ENCODE results near the gene LRRC4C. TPM values are rescaled to one million over a fixed set of nuclear protein-coding genes. Genes with fewer than 3 reads are reported as not detected.

The LRRC4C gene
- total and polyA plus RNA-seq, 12 donors = 0.15 to 0.93 (median 0.40) TPM

DNA sequence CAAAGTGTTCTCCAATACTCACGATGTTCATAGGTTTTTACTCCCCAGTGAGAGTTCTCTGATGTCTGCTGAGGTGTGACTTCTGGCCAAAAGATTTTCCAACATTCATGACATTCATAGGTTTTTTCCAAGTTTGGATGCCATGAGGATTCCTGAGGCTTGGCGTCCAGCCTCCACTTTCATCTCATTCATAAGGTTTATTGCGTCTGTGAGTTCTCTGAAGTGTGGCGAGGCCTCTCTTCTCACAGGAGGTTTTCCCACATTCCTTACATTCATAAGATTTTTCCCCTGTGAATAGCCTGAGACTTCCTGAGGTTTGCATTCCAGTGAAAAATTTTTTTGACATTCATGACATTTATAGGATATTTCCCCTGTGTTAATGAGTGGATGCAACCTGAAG lies 1014.1 kb downstream of the LRRC4C start:
- Histone ChIP-seq H3K27me3 (no peaks in the 10 kb centered on the region), H3K9me3 (peaks cover 0 to 62% (median 7%) of the 10 kb centered on the region in 11 donors), H3K4me1 (no peaks in the 10 kb centered on the region), H3K36me3 (no peaks in the 10 kb centered on the region), H3K27ac (no peak overlapping the region), H3K4me3 (no peak overlapping the region)
- DNase-seq (no peak), ATAC-seq (no peak)
- intact Hi-C loops (cut with DNase I) = no loop called here
- TF ChIP-seq, protein P1, sequence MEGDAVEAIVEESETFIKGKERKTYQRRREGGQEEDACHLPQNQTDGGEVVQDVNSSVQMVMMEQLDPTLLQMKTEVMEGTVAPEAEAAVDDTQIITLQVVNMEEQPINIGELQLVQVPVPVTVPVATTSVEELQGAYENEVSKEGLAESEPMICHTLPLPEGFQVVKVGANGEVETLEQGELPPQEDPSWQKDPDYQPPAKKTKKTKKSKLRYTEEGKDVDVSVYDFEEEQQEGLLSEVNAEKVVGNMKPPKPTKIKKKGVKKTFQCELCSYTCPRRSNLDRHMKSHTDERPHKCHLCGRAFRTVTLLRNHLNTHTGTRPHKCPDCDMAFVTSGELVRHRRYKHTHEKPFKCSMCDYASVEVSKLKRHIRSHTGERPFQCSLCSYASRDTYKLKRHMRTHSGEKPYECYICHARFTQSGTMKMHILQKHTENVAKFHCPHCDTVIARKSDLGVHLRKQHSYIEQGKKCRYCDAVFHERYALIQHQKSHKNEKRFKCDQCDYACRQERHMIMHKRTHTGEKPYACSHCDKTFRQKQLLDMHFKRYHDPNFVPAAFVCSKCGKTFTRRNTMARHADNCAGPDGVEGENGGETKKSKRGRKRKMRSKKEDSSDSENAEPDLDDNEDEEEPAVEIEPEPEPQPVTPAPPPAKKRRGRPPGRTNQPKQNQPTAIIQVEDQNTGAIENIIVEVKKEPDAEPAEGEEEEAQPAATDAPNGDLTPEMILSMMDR (IDR thresholded peaks at IDR 0.05) = no peak
- WGBS, 2 donors = 70 to 73% methylated on average over 4 of the region's 4 CpGs

DNA sequence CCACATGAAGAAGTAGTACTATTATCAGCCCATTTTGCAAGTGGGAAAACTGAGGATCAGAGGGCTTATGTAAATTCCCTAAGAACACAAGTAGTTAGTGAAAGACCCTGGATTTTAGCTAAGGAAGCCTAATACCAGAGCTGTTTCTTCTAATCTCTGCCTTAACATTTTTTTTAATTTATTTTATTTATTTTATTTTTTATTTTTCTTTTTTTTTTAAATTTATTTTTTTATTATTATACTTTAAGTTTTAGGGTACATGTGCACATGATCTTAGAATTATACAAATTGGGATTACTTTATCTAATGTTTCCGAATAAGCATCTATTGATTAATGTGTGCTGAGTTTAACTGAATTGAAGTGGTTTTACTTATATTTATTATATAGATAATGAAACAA lies 1015.3 kb downstream of the LRRC4C start:
- 83 to 90% methylated on average over 1 of the region's 1 CpG for WGBS, 2 donors
- Histone ChIP-seq H3K36me3 (no peaks in the 10 kb centered on the region), H3K4me1 (no peaks in the 10 kb centered on the region), H3K27me3 (no peaks in the 10 kb centered on the region), H3K4me3 (no peak overlapping the region), H3K27ac (no peak overlapping the region), H3K9me3 (peaks cover 0 to 58% (median 7%) of the 10 kb centered on the region in 11 donors)
- ATAC-seq = no peak
- intact Hi-C loops (cut with DNase I) = no loop called here
- TF ChIP-seq, protein P1 (IDR thresholded peaks at IDR 0.05) = no peak
- DNase-seq = no peak

DNA sequence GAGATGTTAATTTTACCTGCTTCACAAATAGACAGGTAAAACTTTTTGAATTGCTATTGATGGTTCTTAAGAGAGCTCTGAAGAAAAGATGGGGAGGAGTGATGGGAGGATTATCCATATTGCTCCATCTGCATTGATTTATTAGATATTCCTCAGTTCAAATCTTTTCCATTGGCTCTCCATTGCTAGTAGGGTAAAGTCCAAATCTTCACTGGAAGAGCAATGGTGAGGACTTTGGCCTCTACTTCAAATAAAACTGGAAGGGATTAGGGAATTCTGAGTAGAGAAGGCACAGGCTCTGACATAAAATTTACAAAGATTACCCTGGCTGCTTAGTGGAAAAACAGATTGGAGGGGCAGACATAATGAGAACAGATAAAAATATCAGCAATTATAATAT lies 1024.1 kb downstream of the LRRC4C start:
- TF ChIP-seq, protein P1 (IDR thresholded peaks at IDR 0.05) = no peak
- DNase-seq = no peak
- peaks cover 0 to 12% (median 0%) of the 10 kb centered on the region in 11 donors for H3K9me3 ChIP-seq
- no peak for ATAC-seq
- H3K27me3 ChIP-seq = no peaks in the 10 kb centered on the region
- H3K27ac ChIP-seq = no peak overlapping the region
- no peak overlapping the region for H3K4me3 ChIP-seq
- H3K36me3 ChIP-seq = no peaks in the 10 kb centered on the region
- no peaks in the 10 kb centered on the region for H3K4me1 ChIP-seq
- intact Hi-C loops (cut with DNase I) = no loop called here

DNA sequence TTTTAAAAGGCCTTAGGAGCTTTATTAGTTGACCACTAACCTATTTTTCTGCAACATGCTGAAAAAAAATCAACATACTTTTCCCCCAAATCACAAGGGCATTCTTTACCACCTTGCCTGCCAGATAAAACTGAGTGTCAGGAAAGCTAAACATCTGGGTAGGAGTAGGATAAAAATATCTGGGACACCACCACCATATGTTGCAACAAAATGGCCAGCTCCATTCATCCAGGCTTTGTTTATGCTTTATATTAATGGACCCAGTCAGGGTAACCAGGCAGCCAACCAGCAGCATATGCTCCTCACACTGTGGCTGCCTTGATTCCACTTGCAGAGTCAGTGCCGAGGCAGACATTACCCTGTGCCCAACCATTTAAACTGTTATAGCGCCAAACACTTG lies 1024.5 kb downstream of the LRRC4C start:
- DNase-seq = no peak
- no peak overlapping the region for H3K27ac ChIP-seq

More for the DNA sequence above, 1024.5 kb downstream of the LRRC4C start:
- intact Hi-C loops (cut with DNase I) = no loop called here
- Histone ChIP-seq H3K27me3 (no peaks in the 10 kb centered on the region), H3K4me1 (no peaks in the 10 kb centered on the region), H3K36me3 (no peaks in the 10 kb centered on the region), H3K4me3 (no peak overlapping the region), H3K9me3 (peaks cover 0 to 12% (median 0%) of the 10 kb centered on the region in 11 donors)
- no peak for ATAC-seq
- 93% methylated on average over 2 of the region's 2 CpGs for WGBS, 2 donors
- TF ChIP-seq, protein P1 (IDR thresholded peaks at IDR 0.05) = no peak
